B cell (primary cell): ENCODE measurements around the gene MYL6B. TPM values are rescaled to one million over a fixed set of nuclear protein-coding genes. Genes with fewer than 3 reads are reported as not detected.
A peak's percentile ranks its signal among the peaks of the same experiment; 100 is the strongest.

Experiments used
- ATAC-seq: fragments of 200-7000 bp; cut with Tn5 transposase; one replicate; pipeline ENCODE4 v1.10.0; 2021; ENCODE audit warnings: low read depth, mild to moderate bottlenecking, moderate number of reproducible peaks, moderate library complexity
- CTCF ChIA-PET: fragments of 350-600 bp; sonication (Branson Sonifier 250); formaldehyde crosslinking; loops from one replicate; lab custom pipeline; 2021; ENCODE audit warnings: antibody characterized with exemption, inconsistent platforms; lab: Charles Lee
- POLR2A ChIA-PET: fragments of 350-600 bp; sonication (Branson Sonifier 250); formaldehyde crosslinking; loops from one replicate; lab custom pipeline; 2021; ENCODE audit warnings: antibody characterized with exemption; lab: Charles Lee
- DNase-seq: peaks from one replicate; pipeline ENCODE4 v3.0.0; 2013
- H2AFZ ChIP-seq: 2 replicates; pipeline ENCODE4 v1.6.1; 2012; ENCODE audit warnings: mild to moderate bottlenecking, low read depth, low read length; ENCODE audit not compliant: insufficient read depth, poor library complexity, severe bottlenecking
- H3K27ac ChIP-seq, 2 donors: 1 replicate in 1 of 2; 2 replicates in 1 of 2; pipeline ENCODE4 v1.5.1; 2012 to 2013; ENCODE audit warnings: low read length in 2 of 2, mild to moderate bottlenecking in 2 of 2, moderate library complexity in 1 of 2
- H3K27me3 ChIP-seq, 4 experiments: fragments of 200-600 bp in 1 of 4; sonication (generic) in 1 of 4; replicated peaks in 1 of 4; 1 replicate in 2 of 4; 2 replicates in 2 of 4; pipeline versions ENCODE4 v1.6.1 to v1.7.0; 2013 to 2016; ENCODE audit warnings: low read length in 3 of 4, mild to moderate bottlenecking in 2 of 4, mixed read lengths in 1 of 4, moderate library complexity in 1 of 4; ENCODE audit not compliant: insufficient read depth in 4 of 4, control insufficient read depth in 3 of 4; ENCODE audit errors: control extremely low read depth in 1 of 4
- H3K36me3 ChIP-seq, 2 experiments: replicated peaks in 1 of 2; 1 replicate in 1 of 2; 2 replicates in 1 of 2; pipeline versions ENCODE4 v1.6.1 to v1.7.1; 2013; ENCODE audit warnings: low read length in 1 of 2; ENCODE audit not compliant: insufficient read depth in 2 of 2, control insufficient read depth in 1 of 2; ENCODE audit errors: control extremely low read depth in 1 of 2, extremely low read depth in 1 of 2
- H3K4me1 ChIP-seq, 2 donors: fragments of 200-600 bp in 1 of 2; sonication (generic) in 1 of 2; 1 replicate in 1 of 2; 2 replicates in 1 of 2; pipeline versions ENCODE4 v1.5.1 to v1.6.1; 2013 to 2017; ENCODE audit warnings: low read length in 2 of 2; ENCODE audit not compliant: control insufficient read depth in 2 of 2, insufficient read depth in 2 of 2
- H3K4me2 ChIP-seq: replicated peaks from 2 replicates; pipeline ENCODE3; 2012; ENCODE audit warnings: mild to moderate bottlenecking, low read depth, low read length; ENCODE audit not compliant: poor library complexity, severe bottlenecking
- H3K4me3 ChIP-seq, 5 experiments: fragments of 200-600 bp in 1 of 5; sonication (generic) in 1 of 5; 1 replicate in 3 of 5; 2 replicates in 2 of 5; pipeline versions ENCODE4 v1.5.1 to v1.7.0; 2011 to 2016; ENCODE audit warnings: low read length in 4 of 5, mild to moderate bottlenecking in 4 of 5, low read depth in 2 of 5, control low read depth in 1 of 5, moderate library complexity in 1 of 5; ENCODE audit not compliant: insufficient read depth in 1 of 5; ENCODE audit errors: control extremely low read depth in 1 of 5, extremely low read depth in 1 of 5
- H3K79me2 ChIP-seq: fragments of 200-600 bp; sonication (generic); one replicate; pipeline ENCODE4 v1.6.0; 2016; ENCODE audit warnings: low read length; ENCODE audit not compliant: control insufficient read depth, insufficient read depth
- H3K9ac ChIP-seq: fragments of 200-600 bp; sonication (generic); 2 replicates; pipeline ENCODE4 v1.6.1; 2017; ENCODE audit warnings: mild to moderate bottlenecking, low read length, moderate library complexity
- H3K9me3 ChIP-seq, 3 donors: one replicate each; pipeline versions ENCODE4 v1.6.1 to v1.7.1; 2013; ENCODE audit warnings: low read length in 2 of 3; ENCODE audit not compliant: control insufficient read depth in 2 of 3, insufficient read depth in 1 of 3; ENCODE audit errors: control extremely low read depth in 1 of 3
- H4K20me1 ChIP-seq: 2 replicates; pipeline ENCODE4 v1.6.0; 2012; ENCODE audit warnings: mild to moderate bottlenecking, low read length; ENCODE audit not compliant: insufficient read depth, control insufficient read depth, poor library complexity, severe bottlenecking
- H3K27ac Mint-ChIP-seq: one replicate; pipeline ENCODE4 v1.8.0; 2021; ENCODE audit warnings: mixed read lengths
- H3K27me3 Mint-ChIP-seq: one replicate; pipeline ENCODE4 v1.8.0; 2021; ENCODE audit warnings: mixed read lengths
- H3K4me1 Mint-ChIP-seq: one replicate; pipeline ENCODE4 v1.8.0; 2021; ENCODE audit warnings: mixed read lengths
- H3K4me3 Mint-ChIP-seq: one replicate; pipeline ENCODE4 v1.8.0; 2021; ENCODE audit warnings: mixed read lengths
- H3K9me3 Mint-ChIP-seq: one replicate; pipeline ENCODE4 v1.8.0; 2022; ENCODE audit warnings: mixed read lengths; ENCODE audit not compliant: insufficient read depth
- CTCF ChIP-seq: fragments of 200-600 bp; IDR thresholded peaks from one replicate; pipeline ENCODE4 v1.8.0; 2022; ENCODE audit warnings: antibody characterized with exemption, mild to moderate bottlenecking
- EZH2 ChIP-seq: IDR thresholded peaks from 2 replicates; pipeline ENCODE4 v1.6.1; 2012; ENCODE audit warnings: borderline replicate concordance, low read depth, mild to moderate bottlenecking, moderate library complexity, low read length; ENCODE audit not compliant: insufficient read depth, poor library complexity, severe bottlenecking
- WGBS: methylation state at CpG from one replicate; pipeline ENCODE4 v1.1.5; 2013; ENCODE audit warnings: missing lambda C conversion rate; ENCODE audit not compliant: insufficient coverage; 5-methylcytosine and 5-hydroxymethylcytosine counted together
- intact Hi-C: fragments of 100-400 bp; cut with micrococcal nuclease; formaldehyde crosslinking; loops from one replicate; pipeline ENCODE4 v1.10.0; 2022
- polyA plus RNA-seq: library from polyadenylated mRNA; depleted of rRNA; stranded (reverse); fragments of >200 nt; gene quantifications from 2 replicates; pipeline ENCODE4 v1.2.3, GENCODE V29; 2012
- total RNA-seq, 2 donors: library from RNA; stranded (reverse); fragments of 120-200 nt in 1 of 2; gene quantifications; 1 replicate in 1 of 2; 2 replicates in 1 of 2; pipeline versions ENCODE4 v1.2.3 to v1.2.4, GENCODE V29; 2013 to 2022

MYL6B gene
- total and polyA plus RNA-seq, 2 donors (not counting 1 experiment from before 2014, with no cell fraction given), result 25.7 to 27.8 TPM

GRCh38 chr12:56161690-56162351 lies 9.4 kb downstream of the MYL6B start:
- H3K9ac ChIP-seq, result no peak overlapping the region
- H3K9me3 ChIP-seq, result no peaks in the 10 kb centered on the region
- peak overlapping the region; percentile 13 for H3K4me3 Mint-ChIP-seq
- no peak for ATAC-seq
- peaks cover 20 to 35% of the 10 kb centered on the region in 2 donors for H3K4me1 ChIP-seq
- DNase-seq, result no peak
- WGBS, result 100% methylated on average over 4 of the region's 10 CpGs
- H3K4me3 ChIP-seq, result no peak overlapping the region
- H3K4me1 Mint-ChIP-seq, result peaks cover 36% of the 10 kb centered on the region
- H3K27ac Mint-ChIP-seq, result peak overlapping the region; percentile 67
- H3K27ac ChIP-seq, result no peak overlapping the region
- H3K27me3 ChIP-seq, result no peaks in the 10 kb centered on the region
- H3K36me3 ChIP-seq, result peaks cover 6 to 69% of the 10 kb centered on the region in 2 experiments
- intact Hi-C loops, result no loop called here
- POLR2A ChIA-PET, result interaction anchor here (0.6 to 0.9 kb wide), 4 partner anchors 14 to 37 kb away, joined by 3 to 7 read pairs (median 5); no protein-coding TSS in a partner anchor
- no peak overlapping the region for H3K4me2 ChIP-seq
- H3K9me3 Mint-ChIP-seq, result no peaks in the 10 kb centered on the region
- peaks cover 36% of the 10 kb centered on the region for H3K79me2 ChIP-seq
- H2AFZ ChIP-seq, result no peak overlapping the region
- CTCF ChIA-PET, result interaction anchor here (1.0 to 3.4 kb wide), 7 partner anchors 27 to 236 kb away, joined by 3 to 24 read pairs (median 4); partner anchors contain the start of genes ANKRD52, SMARCC2 and ZC3H10
- no peaks in the 10 kb centered on the region for H3K27me3 Mint-ChIP-seq
- TF ChIP-seq EZH2, result no peak
- TF ChIP-seq CTCF, result no peak
- H4K20me1 ChIP-seq, result peaks cover 14% of the 10 kb centered on the region
